Activated CD4-positive, alpha-beta T cell treated with anti-CD3 and anti-CD28 coated beads, Interleukin-10, Interleukin-2, amounts not matched to agents 100 ng/mL and 50 ng/mL, durations not matched to agents 16 hours and 8 hours (primary cell): Measurements from ENCODE around the gene MEX3B.
"Not testable (repeated sequence)": the region's sequence is repeated elsewhere in the genome, so short reads cannot be mapped to it uniquely, and the experiment has no call there.

Experiments used
- DNase-seq: peaks from one replicate; pipeline ENCODE4 v3.0.0-alpha.2; 2020

Gene MEX3B

DNA sequence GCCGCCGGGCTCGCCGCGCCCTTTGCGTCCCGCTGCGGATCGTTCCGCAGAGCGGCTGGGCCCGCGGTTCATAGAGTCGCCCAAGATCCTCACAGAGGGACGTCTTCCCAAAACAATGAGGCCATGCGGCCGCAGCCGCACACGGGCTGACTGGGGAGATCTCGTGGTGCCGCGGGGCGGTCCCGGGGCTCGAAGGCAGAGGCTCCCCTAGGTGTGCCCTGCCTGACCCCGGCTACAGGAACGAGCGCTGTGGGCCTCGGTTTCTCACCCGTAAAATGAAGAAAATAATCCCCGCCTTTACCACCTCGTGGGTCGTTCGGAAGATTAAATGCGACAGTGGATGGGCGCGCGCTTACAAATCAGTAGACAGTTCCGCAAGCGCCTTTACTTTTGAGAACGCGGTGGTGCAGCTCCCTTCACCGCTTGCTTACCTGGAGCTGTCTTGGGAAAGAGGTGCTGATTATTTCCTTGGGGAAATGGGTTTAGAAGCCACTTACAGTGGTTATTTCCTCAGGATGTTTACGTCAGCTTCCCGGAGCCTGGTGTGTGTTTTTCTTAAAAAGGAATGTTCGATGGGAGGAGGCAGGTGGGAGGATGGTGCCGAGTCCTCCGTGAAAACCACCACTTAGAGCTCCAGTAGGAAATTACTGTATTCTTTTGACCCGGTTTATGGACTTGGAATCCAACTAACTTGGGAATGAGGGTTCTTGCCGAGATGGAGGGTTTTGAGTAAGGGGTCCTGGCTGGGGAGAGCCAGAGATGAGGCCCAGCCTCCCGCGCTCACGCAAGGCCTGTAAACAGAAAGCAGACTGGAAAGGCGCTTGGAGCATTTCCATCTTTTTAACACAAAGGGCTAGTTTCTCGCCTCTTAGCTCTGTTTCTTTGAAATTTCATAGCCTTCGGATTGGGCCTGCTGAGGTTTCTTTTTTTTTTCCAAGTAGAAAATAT is 1.9 kb upstream of the MEX3B start:
- no peak for DNase-seq

DNA sequence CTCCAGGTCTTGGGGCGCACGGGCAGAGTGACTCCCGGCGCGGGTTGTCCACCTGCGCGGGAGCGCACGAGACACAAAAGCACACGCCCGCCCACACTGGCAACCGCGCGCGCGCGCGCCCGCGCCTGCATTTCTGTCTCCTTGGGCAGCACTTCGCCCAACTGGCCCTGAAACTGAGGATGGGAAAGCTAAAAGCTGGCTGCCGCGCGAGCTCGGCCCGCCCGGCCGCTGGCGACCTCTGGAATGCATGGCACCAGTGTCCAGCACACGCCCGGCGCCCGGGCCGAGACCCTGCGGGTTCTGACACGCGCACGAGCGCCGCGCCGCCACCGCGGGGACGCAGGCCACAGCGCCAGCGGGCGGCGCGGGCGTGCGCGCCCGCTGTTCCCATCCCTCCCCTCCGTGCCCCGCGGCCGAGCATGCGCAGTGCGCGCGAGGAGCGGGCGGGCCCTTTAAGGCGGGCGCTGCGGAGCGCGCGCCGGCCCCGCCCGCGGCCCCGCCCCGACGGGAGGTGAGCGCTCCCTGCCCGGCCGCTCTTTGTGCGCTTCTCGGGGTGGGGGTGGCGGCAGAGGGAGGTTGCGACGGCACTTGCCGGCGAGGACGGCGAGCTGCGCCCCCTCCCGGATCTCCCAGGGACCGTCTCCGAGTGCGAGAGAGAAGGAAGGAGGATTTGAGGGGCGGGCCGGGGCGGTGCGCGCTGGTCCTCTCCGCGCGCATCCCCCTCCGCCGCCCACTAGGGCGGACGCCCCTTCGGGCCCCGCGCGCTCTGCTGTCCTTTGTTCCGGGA is 1.0 kb upstream of the MEX3B start:
- DNase-seq, result peak; percentile 93

DNA sequence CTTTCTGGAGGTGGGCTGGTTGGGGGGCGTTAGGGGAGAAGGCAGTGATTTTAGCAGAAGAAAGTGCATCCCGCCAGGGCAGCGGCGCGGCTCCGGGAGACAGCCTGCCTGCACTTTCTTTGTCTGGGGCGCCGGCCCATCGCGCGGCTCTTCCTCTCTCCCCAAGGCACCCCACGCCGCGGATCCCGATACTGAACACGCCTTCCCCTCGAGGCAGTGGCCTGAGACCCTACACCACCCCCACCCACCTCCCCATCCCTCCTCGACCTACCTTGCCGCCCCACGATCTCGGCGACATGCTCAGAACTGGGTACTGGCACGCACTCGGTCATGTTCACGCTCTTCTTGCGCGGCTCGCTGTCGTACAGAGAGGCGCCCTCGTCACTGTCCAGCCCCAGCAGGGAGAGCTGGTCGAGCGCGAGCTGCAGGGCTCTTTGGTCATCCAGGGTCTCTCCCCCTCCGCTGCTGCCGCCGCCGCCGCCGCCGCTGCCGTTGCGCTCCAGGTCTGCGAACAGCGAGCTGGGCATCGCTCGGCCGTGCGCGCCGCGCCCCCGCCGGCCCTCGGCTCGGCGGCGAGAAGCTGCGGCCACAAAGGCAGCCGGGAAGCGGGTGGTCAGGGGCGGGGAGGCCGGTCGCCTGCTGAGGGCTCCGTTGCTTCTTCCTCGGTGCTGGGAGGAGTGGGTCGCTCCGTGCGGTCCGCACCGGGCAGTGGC is 483 bp downstream of the MEX3B start:
- peak; percentile 5 for DNase-seq

DNA sequence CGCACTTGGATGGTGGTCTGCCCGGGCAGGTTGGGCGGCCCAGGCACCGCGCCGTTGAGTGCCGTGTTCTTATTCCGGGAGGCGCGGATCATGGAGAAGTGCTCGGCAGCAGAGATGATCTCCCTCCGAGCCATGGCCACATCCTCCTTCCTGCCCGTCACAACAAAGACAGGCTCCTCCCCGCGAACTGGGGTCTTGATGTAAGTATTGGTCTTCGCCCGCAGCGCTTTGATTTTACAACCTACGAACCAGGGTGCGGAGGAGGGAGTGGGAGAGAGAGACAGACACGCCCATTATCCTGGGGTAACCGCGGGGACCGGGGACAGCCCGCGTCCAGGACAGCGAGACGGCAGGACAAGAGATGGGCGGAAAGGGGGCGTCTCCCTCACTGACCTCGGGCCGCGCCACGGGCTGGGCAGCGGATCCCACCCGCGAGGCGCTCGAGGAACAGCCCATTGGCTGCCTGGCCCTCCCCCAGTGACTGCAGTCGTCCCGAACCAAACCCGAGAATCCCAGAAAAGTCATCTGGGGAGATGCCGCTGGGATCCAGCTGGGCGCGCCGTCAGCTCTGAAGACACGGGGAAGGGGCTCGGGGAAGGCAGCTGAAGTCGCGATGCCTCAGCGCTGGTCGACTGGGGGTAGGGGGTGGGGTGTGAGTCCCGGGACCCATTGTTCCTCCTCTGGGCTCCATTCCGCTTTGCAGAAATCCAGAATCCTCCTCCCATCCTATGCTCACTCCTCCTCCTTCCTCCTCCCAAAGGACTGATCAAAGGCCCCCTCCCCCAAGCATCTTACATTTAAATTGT is 1.2 kb downstream of the MEX3B start:
- peak; percentile 30 for DNase-seq

DNA sequence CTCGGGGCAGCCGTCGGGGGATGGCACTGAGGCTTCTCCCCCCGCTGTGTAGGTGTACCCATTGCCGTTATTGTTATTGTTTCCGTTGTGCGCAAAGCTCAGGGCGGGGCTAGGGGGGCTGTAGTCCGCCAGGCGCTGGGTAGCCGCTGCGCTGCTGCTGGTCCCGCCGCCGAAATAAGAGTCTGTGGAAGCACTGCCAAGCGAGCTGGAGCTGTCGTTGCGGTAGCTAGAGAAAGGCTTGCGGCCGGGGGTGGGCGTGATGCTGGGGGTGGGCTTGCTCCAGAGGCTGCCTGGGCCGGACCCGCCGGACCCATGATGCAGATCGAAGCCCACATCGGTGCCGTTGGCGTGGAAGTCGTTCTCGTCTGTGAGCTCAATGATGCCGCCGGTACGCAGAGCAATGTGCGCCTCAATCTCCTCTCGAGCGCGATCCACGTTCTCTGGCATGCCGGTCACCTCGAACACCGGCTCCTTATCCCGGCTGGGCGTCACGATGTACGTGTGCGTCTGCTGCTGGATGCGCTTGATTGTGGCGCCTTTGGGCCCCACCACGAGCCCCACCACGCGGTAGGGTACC is 1.9 kb downstream of the MEX3B start:
- no peak for DNase-seq

DNA sequence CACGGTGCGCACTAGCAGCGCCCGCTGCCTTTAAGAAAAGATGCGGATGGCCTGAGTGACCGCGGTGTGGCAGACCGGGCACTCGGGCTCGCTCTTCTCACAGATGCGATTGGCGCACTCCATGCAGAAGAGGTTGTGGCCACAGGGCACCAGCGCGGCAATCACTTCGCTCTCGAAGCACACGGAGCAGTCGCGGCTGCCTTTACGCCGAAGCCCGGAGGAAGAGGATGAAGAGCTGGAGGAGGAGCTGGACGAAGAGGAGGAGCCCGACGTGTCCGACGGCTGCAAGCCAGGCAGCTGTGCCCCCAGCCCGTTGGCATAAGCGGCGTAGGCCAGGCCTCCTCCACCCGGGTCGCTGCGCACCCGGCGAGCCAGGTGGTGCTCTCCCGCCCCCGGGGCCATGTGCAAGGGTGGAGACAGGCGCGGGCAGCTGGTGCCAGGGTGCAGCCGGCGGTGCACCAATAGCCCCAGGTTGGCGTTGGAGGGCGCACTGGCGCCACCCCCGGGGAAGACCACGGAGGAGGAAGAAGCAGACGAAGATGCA is 2.6 kb downstream of the MEX3B start:
- DNase-seq, result no peak

DNA sequence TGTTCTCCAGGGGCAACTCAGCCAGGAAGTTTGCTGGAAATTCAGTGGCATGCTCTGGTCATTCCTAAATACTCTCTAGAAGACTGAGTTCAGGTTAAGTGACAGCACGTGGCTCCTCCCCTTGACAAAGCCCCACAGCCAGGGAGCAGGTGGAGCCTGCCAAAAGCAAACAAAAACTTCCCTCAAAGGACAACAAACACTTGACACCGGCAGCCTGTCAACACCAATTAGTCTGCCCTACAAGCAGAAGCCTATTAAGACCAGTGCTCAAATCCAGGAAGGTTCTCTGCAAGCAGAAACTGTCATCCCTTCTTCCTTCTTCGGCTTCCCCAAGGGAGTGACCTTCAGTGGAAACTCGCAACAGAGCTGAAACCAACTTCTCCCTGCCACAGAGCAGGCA is 5.0 kb downstream of the MEX3B start:
- DNase-seq, result no peak

DNA sequence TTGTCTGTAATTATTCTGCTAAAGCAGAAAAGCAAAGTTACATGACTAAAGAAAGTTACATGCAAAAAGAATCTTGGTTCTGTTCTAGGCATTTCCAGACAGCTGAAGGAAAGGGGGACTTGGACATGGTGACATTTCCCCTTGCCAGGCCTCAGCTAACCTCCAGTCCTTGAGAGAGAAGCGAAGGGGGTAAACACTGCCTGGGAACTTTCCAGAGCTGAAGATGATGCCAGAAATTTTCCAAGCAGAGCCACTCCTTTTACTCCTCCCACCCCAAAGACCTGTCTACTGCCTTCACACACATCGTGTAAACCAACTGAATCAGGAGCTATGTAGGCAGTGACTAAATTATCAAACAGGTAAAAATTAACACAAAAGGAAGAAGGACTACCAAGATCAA is 5.4 kb downstream of the MEX3B start:
- no peak for DNase-seq

DNA sequence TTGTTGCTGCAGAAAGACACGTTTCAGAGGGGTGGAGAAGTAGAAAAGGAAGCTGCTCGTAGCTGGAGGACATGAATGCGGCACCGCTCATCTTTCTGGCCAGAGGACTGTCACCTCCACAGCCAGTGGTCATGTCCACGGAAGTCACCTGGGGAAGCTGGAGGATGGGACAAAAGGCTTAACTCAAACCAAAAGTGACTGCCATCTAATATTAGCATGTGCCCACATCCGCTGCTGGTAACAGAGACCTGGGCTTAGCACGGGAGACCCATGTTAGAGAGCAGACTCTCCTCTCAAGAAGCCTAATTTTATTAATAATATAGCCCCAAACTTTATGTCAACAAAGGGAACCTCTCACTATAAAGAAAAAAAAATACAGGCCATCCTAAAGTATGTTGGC is 5.9 kb downstream of the MEX3B start:
- DNase-seq, result no peak

DNA sequence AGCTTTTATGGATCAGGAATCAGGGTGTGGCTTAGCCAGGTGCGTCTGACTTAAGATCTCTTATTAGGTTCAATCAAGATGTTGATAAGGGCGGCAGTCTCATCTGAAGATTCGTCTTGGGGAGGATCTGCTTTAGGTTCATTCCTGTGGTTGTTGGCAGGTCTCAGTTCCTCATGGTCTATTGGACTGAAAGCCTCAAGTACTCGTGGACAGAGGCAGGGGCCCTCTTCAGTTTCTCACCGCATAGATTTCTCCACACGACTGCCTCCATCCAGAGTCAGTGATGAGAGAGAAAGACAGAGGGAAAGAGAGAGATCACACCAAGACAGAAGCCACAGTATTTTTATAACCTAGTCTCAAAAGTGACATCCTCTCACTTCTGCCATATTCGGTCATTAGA is 9.4 kb downstream of the MEX3B start:
- no peak for DNase-seq

DNA sequence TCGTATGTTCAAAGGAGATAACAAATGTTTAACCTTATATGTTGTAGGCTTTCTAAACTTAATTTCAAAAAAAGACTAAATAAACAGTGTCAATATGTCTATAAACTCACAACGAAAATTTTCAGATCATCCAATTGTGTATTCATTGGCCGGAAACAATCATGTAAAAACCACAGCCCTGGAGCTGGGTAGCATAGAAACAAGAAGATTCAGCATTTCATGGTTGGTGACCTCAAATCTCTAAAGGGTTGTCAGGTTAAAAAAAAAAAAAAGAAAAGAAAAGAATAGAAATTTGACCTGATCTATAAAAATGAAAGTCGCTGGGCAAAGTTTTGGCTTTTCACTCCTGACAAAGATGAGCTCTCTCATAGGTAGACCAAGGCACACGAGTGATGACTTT is 13.9 kb downstream of the MEX3B start:
- no peak for DNase-seq

DNA sequence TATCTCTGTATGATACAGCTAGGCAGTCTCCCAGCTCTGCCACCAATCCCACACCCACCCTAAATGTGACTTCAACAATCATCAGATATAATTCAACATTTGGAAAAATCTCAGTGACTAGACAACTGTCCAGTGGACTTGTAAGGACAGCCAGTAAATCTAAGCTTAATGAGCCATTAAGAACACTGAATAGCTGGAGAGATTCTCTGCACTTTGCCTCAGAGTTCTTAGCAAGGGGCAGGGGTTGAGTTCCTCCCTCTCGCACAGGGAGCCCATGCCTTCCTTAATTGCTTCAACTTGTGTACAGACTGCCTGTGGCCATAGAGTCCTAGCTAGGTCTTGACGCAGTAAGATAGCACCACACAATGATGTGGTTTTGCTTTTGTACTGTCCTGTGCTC is 15.6 kb downstream of the MEX3B start:
- no peak for DNase-seq

DNA sequence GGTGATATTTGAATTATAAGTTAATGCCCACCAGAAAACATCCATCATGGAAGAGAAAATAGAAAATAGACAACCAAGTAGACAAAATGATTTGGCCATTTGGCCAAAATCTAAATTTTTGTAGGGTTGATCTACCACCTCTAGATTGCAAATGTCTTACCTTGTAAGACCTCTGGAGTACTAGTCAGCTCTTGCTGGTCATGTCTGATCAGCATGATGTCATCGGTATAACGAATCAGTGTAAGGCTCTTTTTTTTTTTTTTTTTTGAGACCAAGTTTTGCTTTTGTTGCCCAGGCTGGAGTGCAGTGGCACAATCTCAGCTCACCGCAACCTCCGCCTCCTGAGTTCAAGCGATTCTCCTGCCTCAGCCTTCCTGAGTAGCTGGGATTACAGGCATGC is 17.7 kb downstream of the MEX3B start:
- DNase-seq, result not testable (repeated sequence)

DNA sequence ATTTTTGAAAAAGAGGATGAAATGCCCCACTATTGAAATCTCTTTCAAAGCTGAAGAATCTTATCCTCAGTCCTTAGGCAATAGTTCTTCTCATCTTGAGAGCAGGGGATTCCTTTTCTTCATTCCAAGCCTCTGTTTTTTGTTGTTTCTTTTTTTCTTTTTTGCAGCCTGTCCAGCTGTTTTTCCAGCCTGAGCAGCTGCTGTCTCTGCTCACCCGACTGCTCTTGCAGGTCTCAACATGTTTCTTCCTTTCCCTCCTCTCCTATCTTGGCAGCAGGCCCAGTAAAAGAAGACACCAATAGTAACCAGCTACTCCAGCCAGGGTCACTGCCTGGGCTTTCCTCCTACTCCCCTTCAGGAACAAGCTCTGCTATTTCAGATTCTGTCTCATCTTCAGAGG is 23.8 kb downstream of the MEX3B start:
- DNase-seq, result no peak

DNA sequence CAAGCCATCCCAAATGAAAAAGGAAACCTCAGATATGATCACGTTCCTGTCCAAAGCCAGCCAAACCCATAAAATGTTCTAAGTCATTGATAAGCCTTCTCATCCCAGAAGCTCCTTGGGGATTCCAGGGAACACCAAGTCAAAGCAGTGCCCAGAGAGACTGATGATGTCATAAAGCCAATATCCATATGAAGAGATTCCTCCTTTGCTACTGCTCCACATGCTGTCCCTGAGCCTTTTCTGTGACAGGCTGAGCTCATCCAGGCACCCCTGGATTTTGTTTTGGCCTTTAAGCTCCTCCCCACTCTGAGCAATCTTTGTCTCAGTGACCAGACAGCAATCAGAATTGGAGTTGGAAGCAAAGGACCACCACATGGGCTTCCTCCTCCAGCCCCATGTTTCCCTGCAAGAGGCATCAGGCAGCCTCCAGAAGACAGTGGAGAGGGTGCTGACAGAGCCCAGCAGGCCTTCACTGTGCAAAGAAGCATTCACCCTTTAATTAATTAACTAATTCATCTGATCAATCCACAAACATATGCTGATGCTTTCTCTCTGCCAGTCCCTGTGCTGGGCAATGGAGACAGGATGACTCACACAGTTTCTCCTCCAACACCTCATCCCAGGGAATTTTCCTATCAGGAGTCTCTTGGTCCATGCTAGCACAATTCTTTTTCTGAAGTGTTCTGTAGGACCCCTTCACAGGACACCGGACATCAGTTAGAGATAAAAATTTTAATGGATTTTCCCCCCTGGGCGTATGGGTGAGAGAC is 25.0 kb downstream of the MEX3B start:
- DNase-seq, result no peak

DNA sequence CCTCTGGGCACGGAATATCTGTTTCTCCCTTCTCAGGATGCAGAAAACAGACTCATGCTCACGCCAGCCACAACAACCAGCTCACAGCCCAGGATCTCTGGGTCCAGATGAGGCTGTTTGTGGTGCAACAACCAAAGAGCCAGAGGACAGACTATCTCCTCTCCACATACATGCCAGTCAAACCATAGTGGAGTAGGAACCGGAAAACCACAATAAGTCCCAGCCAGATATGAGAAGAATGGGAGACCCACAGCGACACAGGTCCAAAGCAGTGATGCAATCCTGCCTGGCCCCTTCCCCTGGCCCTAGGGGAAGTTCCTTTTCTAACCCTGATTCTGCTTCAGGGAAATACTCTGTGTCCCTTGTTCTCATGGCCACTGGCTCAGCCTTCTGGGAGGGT is 27.6 kb downstream of the MEX3B start:
- DNase-seq, result no peak

DNA sequence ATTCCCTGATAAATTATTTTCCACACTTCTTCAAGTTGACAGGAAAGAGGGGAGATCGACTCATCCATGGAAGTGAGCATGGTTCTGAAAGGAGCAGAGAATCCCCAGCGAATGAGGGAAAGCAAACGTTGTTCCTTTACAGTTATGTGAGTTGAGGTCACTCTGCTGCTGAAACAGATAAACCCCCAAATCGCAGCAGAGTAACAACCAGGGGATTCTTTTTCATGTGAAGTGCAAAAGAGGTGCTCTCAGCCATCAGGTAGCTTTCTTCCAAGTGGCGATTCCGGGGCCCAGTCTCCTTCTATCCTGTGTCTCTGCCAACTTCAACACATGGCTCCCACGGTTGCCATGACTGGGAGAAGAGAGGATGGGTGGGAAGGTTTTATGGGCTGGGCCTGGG is 28.2 kb downstream of the MEX3B start:
- DNase-seq, result no peak

DNA sequence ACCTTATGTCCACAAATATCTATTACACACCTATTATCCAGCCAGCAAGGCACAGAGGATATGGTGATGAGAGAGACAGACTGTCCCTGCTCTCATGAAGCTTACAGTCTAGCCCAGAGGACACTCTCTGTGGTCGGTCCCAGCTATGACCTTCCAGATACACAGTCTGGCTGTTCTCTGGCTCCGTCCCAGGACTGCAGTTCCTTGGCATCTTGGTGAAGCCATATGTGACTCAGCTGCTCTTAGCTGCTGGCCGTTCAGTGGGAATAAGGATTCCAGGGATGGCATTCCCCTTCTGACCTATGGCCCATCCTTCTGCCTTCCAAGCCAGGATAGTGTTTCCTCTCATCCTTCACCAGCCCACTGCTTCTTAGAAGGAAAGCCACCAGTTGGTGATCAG is 30.8 kb downstream of the MEX3B start:
- no peak for DNase-seq

DNA sequence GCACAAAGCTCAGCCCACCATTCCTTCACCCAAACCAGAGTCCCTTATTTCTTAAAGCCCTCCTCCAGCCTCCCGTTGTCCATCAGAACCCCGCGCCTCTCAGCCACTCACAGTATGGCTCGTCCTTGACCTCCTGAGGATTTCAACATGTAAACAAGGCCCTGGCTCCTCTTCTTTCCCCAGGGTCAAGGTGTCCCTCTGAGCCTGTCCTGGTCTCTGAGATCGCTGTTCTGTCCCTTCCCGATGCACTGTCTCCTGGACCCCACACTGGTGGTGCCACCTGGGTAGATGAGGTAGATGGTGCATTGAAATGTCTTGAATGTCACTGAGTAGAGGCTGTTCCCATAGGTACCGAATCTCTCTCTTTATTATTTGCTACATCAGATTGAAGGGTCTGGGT is 32.9 kb downstream of the MEX3B start:
- DNase-seq, result no peak

DNA sequence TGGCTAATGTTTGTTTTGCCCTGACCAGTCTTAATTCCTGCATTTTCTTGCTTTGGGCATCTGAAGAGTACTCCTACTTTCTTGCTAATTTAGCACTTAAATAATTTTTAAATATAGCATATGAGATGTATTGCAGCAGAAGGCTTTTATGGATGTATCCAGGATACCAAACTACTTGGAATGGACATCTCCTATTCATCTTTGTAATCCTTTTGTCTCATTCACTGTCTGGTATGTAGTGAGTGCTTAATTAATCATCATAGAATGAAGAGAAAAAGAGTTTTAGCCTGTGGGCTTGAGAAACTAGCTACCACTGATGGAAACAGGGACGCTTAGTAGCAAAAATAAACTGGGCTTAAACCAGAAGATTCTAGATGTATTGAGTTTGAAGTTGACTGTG is 40.6 kb downstream of the MEX3B start:
- DNase-seq, result no peak

DNA sequence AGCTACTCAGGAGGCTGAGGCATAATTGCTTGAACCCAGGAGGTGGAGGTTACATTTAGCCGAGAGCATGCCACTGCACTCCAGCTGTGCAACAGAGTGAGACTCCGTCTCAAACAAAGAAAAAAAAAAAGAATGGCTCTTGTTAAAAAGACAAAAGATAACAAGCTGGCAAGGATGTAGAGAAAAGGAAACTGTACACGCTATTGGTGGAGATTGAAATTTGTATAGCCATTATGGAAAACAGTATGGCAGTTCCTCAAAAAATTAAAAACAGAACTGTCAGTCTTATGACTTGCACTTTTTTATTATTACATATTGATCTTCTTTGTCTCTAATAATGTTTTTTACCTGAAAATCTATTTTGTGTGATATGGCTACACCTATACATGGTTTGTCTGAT is 41.9 kb downstream of the MEX3B start:
- DNase-seq, result no peak
